ENCODE data around the gene TERC.

The TERC gene

GRCh38 chr3:169780742-169781141, 15.9 kb upstream of the TERC start:
- Mint-ChIP-seq H3K4me3 (no peak overlapping the region), H3K36me3 (ENCODE audit: low read depth) (peaks cover 79% of the 10 kb centered on the region), H3K27me3 (no peaks in the 10 kb centered on the region), H3K27ac (peak overlapping the region; percentile 13), H3K4me1 (ENCODE audit: low read depth) (peaks cover 53% of the 10 kb centered on the region), H3K9me3 (no peaks in the 10 kb centered on the region)

GRCh38 chr3:169777822-169778221, 13.0 kb upstream of the TERC start:
- Mint-ChIP-seq H3K36me3 (ENCODE audit: low read depth) (peaks cover 82% of the 10 kb centered on the region), H3K27me3 (no peaks in the 10 kb centered on the region), H3K4me1 (ENCODE audit: low read depth) (peaks cover 74% of the 10 kb centered on the region), H3K9me3 (no peaks in the 10 kb centered on the region), H3K4me3 (no peak overlapping the region), H3K27ac (no peak overlapping the region)

GRCh38 chr3:169774186-169774585, 9.3 kb upstream of the TERC start:
- peak overlapping the region; percentile 100 for H3K27ac Mint-ChIP-seq
- H3K36me3 Mint-ChIP-seq (ENCODE audit: low read depth), result peaks cover 51% of the 10 kb centered on the region
- no peaks in the 10 kb centered on the region for H3K9me3 Mint-ChIP-seq
- H3K27me3 Mint-ChIP-seq, result no peaks in the 10 kb centered on the region
- peaks cover 68% of the 10 kb centered on the region for H3K4me1 Mint-ChIP-seq (ENCODE audit: low read depth)
- H3K4me3 Mint-ChIP-seq, result peak overlapping the region; percentile 99

GRCh38 chr3:169772897-169773816, 8.3 kb upstream of the TERC start, which contains the start of gene MYNN:
MYNN (plus strand) TSS chr3:169773396; CDS start chr3:169774296, 900 bp downstream.
- Mint-ChIP-seq H3K4me3 (peak within 1 kb of the TSS; percentile 99), H3K9me3 (no peaks in the 10 kb centered on the region), H3K27ac (peak within 1 kb of the TSS; percentile 100), H3K4me1 (ENCODE audit: low read depth) (peaks cover 60% of the 10 kb centered on the region), H3K36me3 (ENCODE audit: low read depth) (peaks cover 43% of the 10 kb centered on the region), H3K27me3 (no peaks in the 10 kb centered on the region)

GRCh38 chr3:169772305-169772896, 7.5 kb upstream of the TERC start:
- peaks cover 36% of the 10 kb centered on the region for H3K36me3 Mint-ChIP-seq (ENCODE audit: low read depth)
- H3K9me3 Mint-ChIP-seq, result no peaks in the 10 kb centered on the region
- peak overlapping the region; percentile 100 for H3K27ac Mint-ChIP-seq
- H3K27me3 Mint-ChIP-seq, result no peaks in the 10 kb centered on the region
- H3K4me1 Mint-ChIP-seq (ENCODE audit: low read depth), result peaks cover 55% of the 10 kb centered on the region
- H3K4me3 Mint-ChIP-seq, result peak overlapping the region; percentile 99

- Mint-ChIP-seq H3K36me3 (ENCODE audit: low read depth) (peaks cover 29% of the 10 kb centered on the region), H3K27ac (peak overlapping the region; percentile 100), H3K4me3 (peak overlapping the region; percentile 99)
These were observed 6.8 kb upstream of the TERC start for GRCh38 chr3:169771497-169772304.

GRCh38 chr3:169769287-169770181, 4.7 kb upstream of the TERC start, which contains the start of gene ACTRT3:
ACTRT3 (minus strand) TSS chr3:169769561; CDS start chr3:169769520, 41 bp downstream.
- H3K27ac Mint-ChIP-seq, result peak within 1 kb of the TSS; percentile 83
- H3K4me3 Mint-ChIP-seq, result peak within 1 kb of the TSS; percentile 93
- peaks cover 36% of the 10 kb centered on the region for H3K4me1 Mint-ChIP-seq (ENCODE audit: low read depth)
- no peaks in the 10 kb centered on the region for H3K27me3 Mint-ChIP-seq
- H3K9me3 Mint-ChIP-seq, result no peaks in the 10 kb centered on the region
- peaks cover 10% of the 10 kb centered on the region for H3K36me3 Mint-ChIP-seq (ENCODE audit: low read depth)

More at GRCh38 chr3:169771497-169772304, 6.8 kb upstream of the TERC start:
- Mint-ChIP-seq H3K9me3 (no peaks in the 10 kb centered on the region), H3K4me1 (ENCODE audit: low read depth) (peaks cover 50% of the 10 kb centered on the region), H3K27me3 (no peaks in the 10 kb centered on the region)

GRCh38 chr3:169764312-169764881, 463 bp downstream of the TERC start:
- Mint-ChIP-seq H3K27ac (peak overlapping the region; percentile 98), H3K36me3 (ENCODE audit: low read depth) (no peaks in the 10 kb centered on the region), H3K27me3 (no peaks in the 10 kb centered on the region), H3K9me3 (no peaks in the 10 kb centered on the region), H3K4me3 (peak overlapping the region; percentile 87), H3K4me1 (ENCODE audit: low read depth) (peaks cover 33% of the 10 kb centered on the region)

- H3K4me1 Mint-ChIP-seq (ENCODE audit: low read depth), result peaks cover 54% of the 10 kb centered on the region
- no peaks in the 10 kb centered on the region for H3K36me3 Mint-ChIP-seq (ENCODE audit: low read depth)
- peak overlapping the region; percentile 45 for H3K27ac Mint-ChIP-seq
- peaks cover 5% of the 10 kb centered on the region for H3K27me3 Mint-ChIP-seq
- no peaks in the 10 kb centered on the region for H3K9me3 Mint-ChIP-seq
- no peak overlapping the region for H3K4me3 Mint-ChIP-seq
These were observed 4.4 kb downstream of the TERC start for GRCh38 chr3:169760479-169760878.

- Mint-ChIP-seq H3K27me3 (peaks cover 9% of the 10 kb centered on the region), H3K27ac (peak overlapping the region; percentile 73), H3K4me3 (peak overlapping the region; percentile 17), H3K36me3 (ENCODE audit: low read depth) (no peaks in the 10 kb centered on the region), H3K4me1 (ENCODE audit: low read depth) (peaks cover 46% of the 10 kb centered on the region), H3K9me3 (no peaks in the 10 kb centered on the region)
These were observed 5.6 kb downstream of the TERC start for GRCh38 chr3:169759256-169759655.

GRCh38 chr3:169758359-169758994, 6.4 kb downstream of the TERC start:
- peaks cover 9% of the 10 kb centered on the region for H3K27me3 Mint-ChIP-seq
- H3K36me3 Mint-ChIP-seq (ENCODE audit: low read depth), result no peaks in the 10 kb centered on the region
- H3K4me1 Mint-ChIP-seq (ENCODE audit: low read depth), result peaks cover 38% of the 10 kb centered on the region
- H3K27ac Mint-ChIP-seq, result no peak overlapping the region
- H3K9me3 Mint-ChIP-seq, result no peaks in the 10 kb centered on the region
- H3K4me3 Mint-ChIP-seq, result no peak overlapping the region

- peaks cover 28% of the 10 kb centered on the region for H3K4me1 Mint-ChIP-seq (ENCODE audit: low read depth)
- peaks cover 16% of the 10 kb centered on the region for H3K27me3 Mint-ChIP-seq
- H3K27ac Mint-ChIP-seq, result no peak overlapping the region
- H3K4me3 Mint-ChIP-seq, result no peak overlapping the region
- H3K9me3 Mint-ChIP-seq, result no peaks in the 10 kb centered on the region
- no peaks in the 10 kb centered on the region for H3K36me3 Mint-ChIP-seq (ENCODE audit: low read depth)
These were observed 9.4 kb downstream of the TERC start for GRCh38 chr3:169755488-169755887.

- peaks cover 25% of the 10 kb centered on the region for H3K4me1 Mint-ChIP-seq (ENCODE audit: low read depth)
- H3K9me3 Mint-ChIP-seq, result no peaks in the 10 kb centered on the region
- H3K27ac Mint-ChIP-seq, result no peak overlapping the region
- H3K27me3 Mint-ChIP-seq, result peaks cover 16% of the 10 kb centered on the region
- no peaks in the 10 kb centered on the region for H3K36me3 Mint-ChIP-seq (ENCODE audit: low read depth)
- H3K4me3 Mint-ChIP-seq, result no peak overlapping the region
These were observed 10.1 kb downstream of the TERC start for GRCh38 chr3:169754711-169755110.

Data from stimulated activated naive CD8-positive, alpha-beta T cell treated with anti-CD3 and anti-CD28 coated beads, Interleukin-15, Interleukin-2, amounts not matched to agents 100 ng/mL and 50 ng/mL, for 24 hours (primary cell).